SH-SY5Y (cell line): ENCODE data around the gene RAB30.

Experiments used
- GATA2 ChIP-seq: IDR thresholded peaks from 2 replicates; pipeline ENCODE4 v1.6.1; 2011; ENCODE audit warnings: mild to moderate bottlenecking, low read depth, low read length
- GATA3 ChIP-seq: IDR thresholded peaks from 2 replicates; pipeline ENCODE4 v1.6.1; 2011; ENCODE audit warnings: low read depth, mild to moderate bottlenecking, low read length, moderate library complexity

DNA sequence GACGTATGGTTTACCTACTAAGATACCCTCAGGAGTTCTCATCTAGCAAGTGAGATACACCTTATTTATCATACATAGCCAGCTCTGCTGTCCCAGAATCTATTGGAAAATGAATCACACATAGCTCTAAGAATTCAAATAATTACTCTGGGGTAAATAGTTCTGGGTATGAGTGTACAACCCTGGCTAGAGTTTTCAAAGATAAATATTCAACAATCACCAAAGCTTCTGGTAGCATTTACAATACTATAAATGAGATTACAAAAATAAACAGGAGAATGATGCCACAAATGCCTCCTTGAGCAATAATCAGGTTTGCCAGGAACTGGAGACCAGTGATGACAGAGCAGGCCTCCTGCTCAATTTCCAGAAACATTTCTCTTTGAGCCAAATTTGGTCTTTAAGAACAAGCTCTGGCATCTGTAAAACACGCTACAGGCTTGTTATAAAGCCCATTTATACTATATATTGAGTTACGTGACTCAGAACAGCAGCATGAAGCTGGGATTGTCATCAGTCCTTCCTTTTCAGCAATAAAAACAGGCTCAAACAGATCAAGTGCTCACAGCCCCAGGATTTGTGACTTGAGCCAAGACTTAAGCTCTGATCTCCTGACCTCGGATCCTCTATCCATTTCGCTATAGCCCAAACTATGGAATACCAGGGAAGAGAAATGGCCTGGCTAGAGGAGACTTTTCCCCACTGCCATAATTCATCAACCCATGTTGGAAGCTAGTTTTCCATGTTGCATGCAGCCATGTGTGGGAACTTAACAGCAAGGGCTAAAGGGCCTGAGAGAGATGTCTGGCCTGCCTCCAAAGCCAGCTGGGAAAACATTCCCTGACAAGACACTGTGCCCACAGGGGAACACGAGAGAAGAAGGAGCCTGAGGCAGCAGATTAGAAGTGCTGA, 19.7 kb downstream of the RAB30 start:
- no peak for TF ChIP-seq GATA3
- no peak for TF ChIP-seq GATA2
